Measurements from ENCODE around the gene PPP1R37. TPM values are rescaled to one million over a fixed set of nuclear protein-coding genes. Genes with fewer than 3 reads are reported as not detected.
A peak's percentile ranks its signal among the peaks of the same experiment; 100 is the strongest.

The PPP1R37 gene
- polyA plus RNA-seq, 1 donor = 24.8 TPM

DNA sequence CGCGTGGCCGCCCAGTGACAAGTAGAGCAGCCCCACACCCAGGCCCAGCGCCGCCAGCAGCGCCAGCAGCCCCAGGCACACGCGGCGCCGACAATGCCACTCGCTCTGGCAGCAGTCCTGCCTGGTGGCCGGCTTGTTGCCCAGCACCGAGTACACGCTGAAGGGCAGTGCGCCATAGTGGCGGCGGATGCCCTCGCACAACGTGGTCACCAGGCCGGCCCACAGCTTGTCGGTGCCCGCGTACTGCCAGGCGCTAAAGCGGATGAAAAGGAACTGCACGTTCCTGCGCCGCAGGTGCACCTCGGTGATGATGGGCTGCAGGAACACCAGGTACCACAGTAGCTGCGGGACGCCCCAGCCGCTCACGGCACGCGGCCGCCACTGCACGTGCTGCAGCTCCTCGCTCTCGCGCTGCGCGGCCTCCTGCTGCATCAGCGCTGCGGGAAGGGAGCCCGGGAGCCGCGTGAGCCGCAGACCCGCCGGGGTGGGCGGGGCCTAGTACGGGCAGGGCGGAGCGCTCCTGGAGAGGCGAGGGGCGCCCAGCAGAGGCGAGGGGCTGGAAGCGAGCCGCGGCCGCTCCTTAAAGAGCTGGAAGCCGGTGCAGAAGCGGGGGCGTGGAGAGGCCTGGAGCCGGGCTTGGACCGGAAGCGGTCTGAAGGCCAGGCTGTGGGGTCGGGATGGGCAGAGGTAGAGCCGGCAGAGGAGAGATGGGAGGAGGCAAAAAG is 60.5 kb downstream of the PPP1R37 start:
- peak; percentile 68 for DNase-seq

GRCh38 chr19:45154064-45154827 is 61.3 kb downstream of the PPP1R37 start:
- DNase-seq = no peak

DNA sequence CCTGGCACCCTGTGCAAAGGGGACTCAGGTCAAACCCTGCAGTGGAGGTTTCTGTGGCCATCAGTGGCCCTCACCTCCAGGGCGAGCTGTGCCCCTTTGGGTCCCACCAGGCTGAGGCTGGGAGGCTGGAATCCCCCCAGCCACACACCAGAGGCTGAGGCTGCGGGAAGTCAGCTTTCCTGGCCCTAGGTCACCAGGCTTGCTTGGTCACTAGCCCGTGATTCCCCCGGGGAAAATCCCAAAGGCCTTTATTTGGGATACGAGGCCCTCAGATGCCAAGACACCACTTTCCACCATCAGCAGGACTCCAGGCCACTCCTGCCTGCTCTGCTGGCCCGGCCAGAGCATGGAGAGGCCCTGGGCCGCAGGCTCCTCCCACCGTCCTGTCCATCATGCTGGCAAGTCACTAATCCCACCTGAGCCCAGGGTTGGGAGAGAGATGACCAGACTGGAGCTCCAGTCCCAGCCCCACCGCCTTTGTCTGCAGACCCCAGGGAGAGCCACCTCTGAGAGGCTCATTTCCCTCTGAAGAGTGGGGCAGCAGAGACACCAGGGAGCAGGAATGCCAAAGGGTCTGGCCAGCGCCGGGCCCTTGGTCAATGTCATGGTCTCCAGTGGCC is 63.1 kb downstream of the PPP1R37 start:
- DNase-seq = no peak

GRCh38 chr19:45156751-45157150 is 63.8 kb downstream of the PPP1R37 start:
- no peak for DNase-seq

GRCh38 chr19:45158503-45159209 is 65.7 kb downstream of the PPP1R37 start:
- no peak for DNase-seq

GRCh38 chr19:45159210-45159970 is 66.4 kb downstream of the PPP1R37 start:
- no peak for DNase-seq

GRCh38 chr19:45159971-45160324 is 67.0 kb downstream of the PPP1R37 start:
- DNase-seq = no peak

GRCh38 chr19:45160870-45161737 is 68.1 kb downstream of the PPP1R37 start, which contains the start of gene NKPD1:
NKPD1 (minus strand) TSS chr19:45160982; CDS start chr19:45160150, 832 bp downstream.
- no peak for DNase-seq

DNA sequence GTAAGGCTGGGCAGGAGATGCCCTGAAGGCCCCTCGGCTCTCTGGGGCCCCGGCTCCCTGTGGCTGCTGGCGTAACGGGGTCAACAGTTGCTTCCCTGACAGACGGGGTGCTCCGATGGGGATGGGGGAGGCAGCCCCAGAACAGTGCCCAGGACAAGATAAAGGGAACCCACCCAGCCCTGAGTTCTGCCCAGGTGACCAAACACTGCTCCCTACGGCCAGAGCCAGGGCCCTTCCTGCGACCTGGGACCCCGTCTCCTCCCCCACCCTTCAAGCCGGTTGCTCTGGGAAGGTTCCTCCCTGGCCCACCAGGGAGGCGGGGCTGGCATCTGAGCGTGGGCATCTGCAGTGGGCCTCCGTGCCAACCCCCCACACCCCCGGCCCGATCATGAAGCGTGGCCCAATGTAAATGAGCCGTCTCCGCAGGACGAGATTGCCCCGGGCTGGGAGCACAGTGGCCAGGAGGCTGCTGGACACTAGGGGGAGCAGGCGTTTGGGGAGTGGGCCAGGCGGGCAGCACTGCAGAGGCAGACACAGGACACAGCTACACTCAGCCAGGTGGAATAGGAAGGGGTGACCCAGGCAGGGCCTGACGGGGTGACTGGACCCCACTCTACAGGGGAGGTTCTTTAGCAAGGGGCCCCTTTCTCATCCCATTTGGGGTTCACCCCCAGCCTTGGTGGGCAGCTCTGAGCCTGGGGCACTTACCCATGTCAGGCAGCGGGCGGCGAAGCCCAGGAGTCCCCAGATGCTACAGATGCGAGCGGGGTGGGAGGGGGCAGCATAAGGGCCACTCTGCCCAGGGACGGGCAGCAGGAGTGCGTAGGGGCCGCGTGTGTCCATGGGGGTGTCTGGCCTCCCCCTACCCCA is 69.0 kb downstream of the PPP1R37 start:
- DNase-seq = no peak

- no peak for DNase-seq
Measured at GRCh38 chr19:45162608-45163143, 69.7 kb downstream of the PPP1R37 start.

GRCh38 chr19:45163156-45163555 is 70.2 kb downstream of the PPP1R37 start:
- no peak for DNase-seq

- DNase-seq = no peak
Measured at GRCh38 chr19:45163751-45164460, 70.9 kb downstream of the PPP1R37 start.

- no peak for DNase-seq
Measured at GRCh38 chr19:45164577-45165335, 71.8 kb downstream of the PPP1R37 start.

DNA sequence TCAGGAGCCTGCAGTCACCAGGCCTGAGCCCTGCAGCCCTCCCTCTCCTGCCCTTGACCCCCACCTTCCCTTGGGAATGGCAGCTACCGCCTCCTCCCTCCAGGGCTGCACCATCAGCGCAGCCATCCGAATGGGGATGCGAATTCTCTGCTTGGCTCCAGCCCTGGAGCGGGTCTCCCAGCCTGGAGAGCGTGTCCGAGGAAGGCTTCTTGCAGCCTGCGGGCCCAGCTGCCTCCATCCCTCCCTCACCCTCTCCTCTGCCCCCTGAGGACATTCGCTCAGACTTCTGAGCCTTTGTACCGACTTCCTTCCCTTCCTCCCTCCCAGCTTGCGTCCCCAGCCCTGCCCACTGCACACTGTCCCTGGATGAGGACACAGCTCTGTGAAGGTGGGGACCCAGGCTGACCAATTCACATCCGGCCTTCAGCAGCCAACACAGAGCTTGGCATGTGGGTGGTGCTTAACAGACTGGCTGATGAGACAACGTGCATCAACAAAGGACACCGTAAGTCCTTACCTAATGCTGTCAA is 73.8 kb downstream of the PPP1R37 start:
- DNase-seq = no peak

DNA sequence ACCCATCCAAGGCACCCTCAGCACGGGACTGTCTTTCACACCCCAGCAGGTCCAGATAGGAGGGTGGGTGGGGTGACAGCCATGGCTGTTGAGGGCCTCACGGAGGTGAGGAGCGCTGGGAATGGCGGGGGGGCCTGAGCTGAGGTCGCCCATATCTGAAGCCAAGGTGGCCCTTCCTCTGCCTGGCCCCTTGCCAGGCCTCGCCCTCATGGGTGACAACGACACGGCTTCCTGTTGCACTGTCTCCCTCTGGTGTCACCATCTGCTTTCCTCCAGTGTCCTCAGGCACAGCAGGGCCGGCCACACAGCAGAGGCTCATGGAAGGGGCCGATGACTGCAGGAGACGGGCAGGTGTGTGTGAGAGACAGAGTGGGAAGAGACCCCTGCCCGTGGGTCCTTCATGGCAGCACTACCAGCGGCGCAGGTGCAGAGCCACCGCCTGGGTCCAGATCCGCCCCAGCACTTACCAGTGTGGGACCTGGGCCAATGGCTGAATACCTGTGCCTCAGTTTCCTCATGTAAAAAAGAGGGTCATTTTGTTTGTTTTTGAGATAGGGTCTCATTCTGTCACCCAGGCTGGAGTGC is 75.9 kb downstream of the PPP1R37 start:
- no peak for DNase-seq

- no peak for DNase-seq
Measured at GRCh38 chr19:45169602-45170001, 76.6 kb downstream of the PPP1R37 start.

Data from hindlimb muscle (tissue), 1 donor.